Subcutaneous adipose tissue (tissue), 4 donors: Measurements from ENCODE around the gene MYO18B. TPM values are rescaled to one million over a fixed set of nuclear protein-coding genes. Genes with fewer than 3 reads are reported as not detected.

Experiments
- total RNA-seq, 4 donors: library from RNA; depleted of rRNA; stranded (reverse); fragments of >200 nt; gene quantifications; one replicate each; pipeline ENCODE4 v1.1.0, GENCODE V29; 2016
- TF ChIP-seq, protein P1 (sequence below): fragments of 450-650 bp; IDR thresholded peaks from one replicate; pipeline ENCODE4 v1.5.1; 2016; ENCODE audit warnings: low read depth, mild to moderate bottlenecking, control low read depth, antibody characterized with exemption, moderate library complexity

Gene MYO18B
- total RNA-seq, 4 donors from 2014 or later, result under 0.01 TPM; not detected in 3

DNA sequence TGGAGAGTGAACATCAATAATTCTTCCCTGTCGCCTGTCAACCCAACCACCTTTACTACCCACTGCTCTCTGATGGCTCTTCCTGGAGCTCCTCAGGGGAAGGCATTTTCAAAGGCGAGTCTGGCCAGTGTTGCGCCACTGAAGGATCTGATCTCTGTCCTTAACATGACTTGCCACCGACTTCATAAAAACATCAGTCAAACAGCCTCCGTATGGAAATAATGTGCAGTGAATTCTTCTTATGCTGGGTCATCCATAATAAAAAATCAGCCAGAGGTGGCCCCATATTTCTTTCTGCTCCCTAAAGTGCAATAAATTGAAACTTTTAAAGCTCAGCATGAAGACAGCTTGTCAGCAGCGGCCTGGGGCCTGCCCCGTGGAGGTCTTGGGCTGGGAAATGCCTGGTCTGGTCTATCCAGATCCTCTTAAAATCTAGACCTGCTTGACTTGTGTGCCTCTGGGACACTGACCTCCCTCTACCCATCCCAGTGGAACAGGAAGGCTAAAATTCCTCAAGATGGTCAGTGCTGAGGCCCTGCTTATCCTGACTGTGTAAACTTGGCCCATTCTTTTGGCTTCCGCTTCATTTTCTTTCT, 199.5 kb downstream of the MYO18B start:
- TF ChIP-seq, protein P1, sequence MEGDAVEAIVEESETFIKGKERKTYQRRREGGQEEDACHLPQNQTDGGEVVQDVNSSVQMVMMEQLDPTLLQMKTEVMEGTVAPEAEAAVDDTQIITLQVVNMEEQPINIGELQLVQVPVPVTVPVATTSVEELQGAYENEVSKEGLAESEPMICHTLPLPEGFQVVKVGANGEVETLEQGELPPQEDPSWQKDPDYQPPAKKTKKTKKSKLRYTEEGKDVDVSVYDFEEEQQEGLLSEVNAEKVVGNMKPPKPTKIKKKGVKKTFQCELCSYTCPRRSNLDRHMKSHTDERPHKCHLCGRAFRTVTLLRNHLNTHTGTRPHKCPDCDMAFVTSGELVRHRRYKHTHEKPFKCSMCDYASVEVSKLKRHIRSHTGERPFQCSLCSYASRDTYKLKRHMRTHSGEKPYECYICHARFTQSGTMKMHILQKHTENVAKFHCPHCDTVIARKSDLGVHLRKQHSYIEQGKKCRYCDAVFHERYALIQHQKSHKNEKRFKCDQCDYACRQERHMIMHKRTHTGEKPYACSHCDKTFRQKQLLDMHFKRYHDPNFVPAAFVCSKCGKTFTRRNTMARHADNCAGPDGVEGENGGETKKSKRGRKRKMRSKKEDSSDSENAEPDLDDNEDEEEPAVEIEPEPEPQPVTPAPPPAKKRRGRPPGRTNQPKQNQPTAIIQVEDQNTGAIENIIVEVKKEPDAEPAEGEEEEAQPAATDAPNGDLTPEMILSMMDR, result no peak

GRCh38 chr22:25942115-25942855, 200.3 kb downstream of the MYO18B start:
- TF ChIP-seq, protein P1, result no peak

DNA sequence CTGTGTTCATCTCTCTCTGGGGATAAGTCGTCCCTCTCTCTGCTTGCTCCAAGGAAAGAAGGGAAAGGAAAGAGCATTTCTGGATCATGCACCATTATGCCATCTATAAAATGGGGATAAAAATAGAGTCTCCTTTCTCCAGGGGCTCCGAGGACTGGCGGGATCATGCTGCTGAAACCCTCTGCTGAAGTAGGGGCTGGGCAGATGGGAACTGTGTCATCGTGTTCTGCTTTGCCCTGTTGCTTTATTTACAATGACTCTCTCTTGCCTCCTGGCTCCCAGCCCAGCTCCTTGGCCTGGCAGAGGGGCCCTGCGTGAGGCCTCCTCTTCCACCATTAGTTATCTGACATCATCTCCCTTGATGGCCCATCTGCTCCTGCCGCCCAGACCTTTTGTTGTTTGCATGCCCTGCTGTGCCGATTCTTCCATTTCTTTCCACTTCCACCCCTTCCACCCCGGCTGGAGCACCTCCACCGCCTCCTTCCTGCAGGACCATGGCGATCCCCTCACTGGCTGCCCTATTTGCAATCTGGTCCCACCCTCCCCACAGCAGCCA, 200.9 kb downstream of the MYO18B start:
- TF ChIP-seq, protein P1, result no peak

DNA sequence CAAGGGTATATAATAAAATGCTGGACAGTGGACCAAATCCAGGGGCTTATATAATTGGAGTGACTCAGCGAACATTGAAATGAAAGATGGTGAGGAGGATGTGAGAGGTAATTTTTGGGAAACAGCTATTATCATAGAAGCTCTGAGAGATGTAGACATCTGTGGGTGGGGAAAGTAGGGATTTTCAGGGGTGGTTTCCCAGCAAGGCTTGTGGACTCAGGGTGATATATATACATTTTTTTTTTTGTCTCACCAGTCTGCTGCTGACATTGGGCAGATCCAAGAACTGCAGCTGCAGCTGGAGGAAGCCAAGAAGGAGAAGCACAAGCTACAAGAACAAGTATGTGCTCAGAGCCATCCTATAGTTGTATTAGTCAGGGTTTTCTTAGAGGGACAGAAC, 208.1 kb downstream of the MYO18B start:
- TF ChIP-seq, protein P1, result no peak

DNA sequence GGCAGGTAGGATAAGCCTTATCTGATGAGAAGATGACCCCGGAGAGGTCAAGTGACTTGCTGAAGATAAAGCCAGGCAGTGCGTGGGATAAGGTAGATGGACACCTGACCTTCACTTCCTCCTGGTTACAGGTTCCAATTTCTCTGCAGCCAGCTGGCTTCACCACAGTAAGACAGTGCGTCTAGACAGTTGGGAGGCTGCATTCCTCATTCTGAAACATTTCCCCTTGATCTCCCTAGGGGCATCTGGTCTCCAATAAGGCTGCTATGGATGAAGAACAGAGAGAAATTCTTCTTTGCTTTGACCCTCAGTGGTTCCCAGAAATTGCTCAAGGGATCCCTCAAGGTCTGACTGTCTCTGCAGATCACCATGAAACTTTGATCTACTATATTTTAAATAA, 211.3 kb downstream of the MYO18B start:
- TF ChIP-seq, protein P1, result no peak

GRCh38 chr22:25953919-25954318, 211.9 kb downstream of the MYO18B start:
- TF ChIP-seq, protein P1, result no peak

DNA sequence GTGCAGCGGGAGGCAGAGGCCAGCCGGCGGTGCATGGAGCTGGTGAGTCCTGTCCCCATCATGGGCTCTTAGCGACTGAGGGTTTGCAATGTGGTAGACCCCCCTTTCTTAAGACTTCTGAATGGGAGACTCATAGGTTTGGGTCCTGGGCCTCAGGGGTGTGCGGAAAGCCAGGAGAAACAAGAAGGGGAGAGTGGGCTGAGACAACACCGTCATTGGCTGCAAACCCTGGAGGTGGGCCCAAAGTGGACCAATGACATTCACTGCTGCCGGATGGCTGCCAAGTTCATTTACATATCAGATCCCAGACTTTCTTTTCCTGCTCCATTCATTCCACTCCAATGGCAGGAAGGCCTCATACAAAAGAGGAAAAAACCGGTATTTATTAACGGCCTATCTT, 213.3 kb downstream of the MYO18B start:
- TF ChIP-seq, protein P1, result no peak
